HK-2 (cell line): ENCODE measurements around the gene S100A7A.

Experiments used
- DNase-seq: peaks from one replicate; pipeline ENCODE4 v3.0.0-alpha.2; 2018; ENCODE audit not compliant: unreplicated experiment

Gene S100A7A

DNA sequence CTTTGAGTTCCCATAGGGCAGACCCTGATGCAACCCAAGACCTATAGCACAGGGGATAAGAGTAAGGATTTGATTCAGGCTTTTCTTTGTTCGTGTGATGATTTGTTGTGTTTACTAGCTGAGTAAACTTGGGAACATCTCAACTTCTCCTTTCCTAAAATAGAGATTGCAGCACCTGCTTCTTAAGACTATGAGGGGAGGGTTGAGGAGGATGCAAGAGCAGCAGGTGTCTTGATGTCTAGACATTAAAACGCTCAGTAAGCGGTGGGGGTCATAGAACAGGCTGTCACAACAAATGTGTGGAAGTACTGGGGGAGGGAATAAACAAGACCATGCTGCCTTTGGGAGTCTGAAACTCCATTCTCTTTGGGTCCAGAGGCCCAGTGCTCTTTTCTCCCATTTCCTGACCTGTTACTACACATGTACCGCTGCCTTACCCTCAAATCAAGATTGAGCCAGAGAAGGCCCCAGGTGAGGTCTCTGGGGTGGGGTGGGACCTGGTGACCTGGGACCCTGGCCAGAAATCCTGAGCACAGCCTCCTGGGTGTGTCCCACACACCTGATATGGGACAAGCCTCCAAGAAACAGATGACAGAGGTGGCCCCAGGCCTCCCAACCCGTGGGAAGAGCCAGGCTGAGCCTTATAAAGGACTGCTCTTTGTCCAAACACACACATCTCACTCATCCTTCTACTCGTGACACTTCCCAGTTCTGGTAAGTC is at the start of gene S100A7A:
Gene S100A7A (plus strand): TSS at position 671 of the 721 bp plus-strand sequence. CDS start 1,563 bp downstream, outside the sequence.
- no peak for DNase-seq

DNA sequence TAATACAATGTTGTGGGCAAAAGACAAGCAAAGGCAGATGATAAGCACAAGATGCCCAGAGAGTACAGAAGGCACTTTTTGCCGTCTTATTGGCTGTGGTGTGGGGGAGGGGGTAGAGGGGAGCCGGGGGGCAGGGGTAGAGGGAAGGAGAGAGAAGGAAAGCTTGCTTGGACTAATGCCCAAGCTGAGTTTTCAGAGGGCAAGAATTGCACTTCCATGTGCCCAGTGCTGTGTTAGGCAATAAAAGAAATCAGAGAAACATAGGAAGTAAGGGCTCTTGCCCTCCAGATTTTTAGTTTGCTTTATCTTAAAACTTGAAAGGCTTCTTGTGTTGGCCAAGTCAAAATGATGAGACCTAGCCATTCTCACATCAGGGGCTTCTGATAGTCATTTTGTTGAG is 49.2 kb upstream of the S100A7A start:
- DNase-seq, result no peak

DNA sequence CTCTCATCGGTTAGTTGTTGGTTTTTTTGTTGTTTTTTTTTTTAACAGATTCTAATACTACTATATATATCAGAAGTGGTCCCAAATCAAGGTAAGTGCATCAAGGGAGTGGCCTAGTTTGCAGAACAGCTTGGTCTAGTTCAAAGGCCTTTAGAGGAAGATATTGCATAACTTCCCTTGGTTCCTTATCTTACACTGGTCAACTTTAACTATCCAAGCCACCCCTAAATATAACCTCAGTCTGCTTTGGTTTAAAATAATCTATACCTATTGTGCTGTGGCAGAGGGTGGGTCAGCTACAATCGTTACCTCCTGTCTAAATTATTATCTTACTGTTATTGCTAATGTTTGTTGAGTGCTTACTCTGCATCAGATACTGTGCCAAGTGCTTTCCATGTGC is 47.8 kb upstream of the S100A7A start:
- DNase-seq, result no peak

DNA sequence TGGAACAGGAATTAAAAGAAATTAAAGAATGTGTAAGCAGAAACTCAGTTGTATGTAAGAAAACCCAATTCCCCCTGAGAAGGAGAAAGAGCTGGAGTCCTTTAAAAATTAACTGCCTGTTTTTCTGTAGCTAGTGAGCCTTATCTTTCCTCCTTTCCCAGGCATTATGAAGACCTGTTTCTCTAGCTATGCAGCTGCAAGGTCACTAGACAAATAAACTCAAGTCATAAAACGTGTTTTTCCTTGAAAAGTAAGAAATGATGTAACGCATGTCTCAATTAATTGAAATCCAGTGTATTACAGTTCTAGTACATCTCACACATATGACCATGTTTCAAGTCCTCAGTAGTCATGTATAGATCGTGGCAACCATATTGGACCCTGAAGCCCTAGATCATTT is 46.2 kb upstream of the S100A7A start:
- DNase-seq, result no peak

DNA sequence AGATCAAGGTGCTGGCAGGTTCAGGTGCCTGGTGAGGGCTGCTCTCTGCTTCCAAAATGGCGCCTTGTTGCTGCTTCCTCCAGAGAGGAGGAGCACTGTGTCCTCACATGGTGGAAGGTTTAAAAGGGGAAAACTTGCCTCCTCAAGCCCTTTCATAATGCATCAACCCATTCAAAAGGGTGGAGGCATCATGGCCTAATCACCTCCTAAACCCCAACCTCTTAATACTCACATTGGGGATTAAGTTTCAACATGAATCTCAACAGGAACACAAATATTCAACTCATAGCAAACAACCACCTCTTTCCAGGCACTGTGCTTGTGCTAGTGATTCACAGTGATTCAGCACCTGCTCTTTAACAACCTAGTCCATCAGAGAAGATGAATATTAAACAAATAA is 45.1 kb upstream of the S100A7A start:
- no peak for DNase-seq

DNA sequence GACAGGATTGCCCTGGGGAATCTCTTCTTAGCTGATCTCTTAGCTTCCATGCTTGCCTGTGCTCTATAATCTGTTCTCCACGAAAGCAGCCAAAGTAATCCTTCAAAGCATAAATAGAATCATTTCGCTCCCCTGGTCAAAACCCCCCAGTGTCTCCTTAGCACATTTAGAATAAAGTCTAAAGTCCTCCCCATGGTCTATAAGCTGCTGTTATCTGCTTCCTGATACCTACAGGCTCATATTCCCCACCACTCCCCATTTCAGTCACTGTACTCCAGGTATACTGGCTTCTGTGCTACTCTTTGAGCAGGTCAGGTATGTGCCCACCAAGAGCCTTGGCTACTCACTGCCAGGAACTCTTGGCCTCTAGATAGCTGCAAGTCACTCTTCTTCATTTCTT is 43.7 kb upstream of the S100A7A start:
- no peak for DNase-seq

DNA sequence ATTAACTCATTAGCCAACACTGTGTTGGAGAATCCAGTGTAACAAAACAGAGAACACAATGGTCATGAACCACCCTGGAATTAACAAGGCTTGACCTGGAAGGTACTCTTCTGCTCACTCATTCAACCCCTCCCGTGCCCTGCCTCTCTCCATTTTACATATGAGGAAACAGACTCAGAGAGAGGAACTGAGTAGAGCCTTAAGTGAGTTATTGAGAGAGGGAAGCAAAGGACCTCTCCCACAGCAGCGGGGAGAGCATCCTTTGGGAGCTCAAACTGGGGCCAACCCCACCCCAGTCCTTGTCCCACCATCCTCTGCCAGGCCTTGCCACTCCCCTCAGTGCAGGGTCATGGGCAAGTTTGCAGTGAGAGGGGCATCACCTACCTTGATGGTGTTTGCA is 42.2 kb upstream of the S100A7A start:
- no peak for DNase-seq

DNA sequence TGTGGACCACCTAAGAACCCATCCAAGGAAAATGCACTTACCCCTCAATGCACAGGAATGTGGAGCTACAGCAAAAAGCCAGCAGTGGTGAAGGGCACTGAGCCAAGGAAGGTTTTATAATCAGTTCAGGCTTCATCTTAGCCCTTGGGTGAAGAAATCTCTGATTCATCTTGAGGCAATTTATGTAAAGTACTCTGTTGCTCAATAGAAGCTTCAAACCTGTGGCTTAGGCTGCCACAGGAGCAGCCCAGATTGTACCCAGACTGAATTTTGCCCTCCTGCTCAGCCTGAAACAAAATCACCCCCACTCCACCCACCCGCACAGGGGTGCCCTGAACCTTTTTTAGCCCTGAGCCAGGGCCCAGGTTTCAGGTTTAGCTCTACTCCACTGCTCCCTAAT is 40.8 kb upstream of the S100A7A start, which contains the start of gene S100A12:
Gene S100A12 (minus strand): TSS at position 111 of the 400 bp plus-strand sequence. CDS start 1,029 bp downstream, outside the sequence.
- DNase-seq, result peak; percentile 13

DNA sequence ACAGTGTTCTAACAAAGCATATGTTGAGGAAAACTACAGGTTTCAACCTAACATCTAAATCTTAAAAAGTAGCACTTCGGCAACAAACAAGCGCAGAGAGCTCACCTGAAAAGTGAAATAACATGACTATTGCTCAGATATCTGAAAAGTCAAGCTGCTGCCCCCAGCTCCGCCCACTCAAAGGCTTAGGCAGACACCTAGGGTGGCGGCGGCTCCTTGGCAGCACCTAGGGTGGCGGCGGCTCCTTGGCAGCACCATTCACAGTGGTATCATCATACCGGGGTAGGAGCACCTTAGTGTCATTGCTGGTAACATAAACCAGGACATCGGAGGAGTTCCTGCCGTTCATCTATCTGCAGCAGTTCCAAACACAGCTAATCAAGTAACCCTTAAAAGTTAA is 36.7 kb upstream of the S100A7A start:
- no peak for DNase-seq

DNA sequence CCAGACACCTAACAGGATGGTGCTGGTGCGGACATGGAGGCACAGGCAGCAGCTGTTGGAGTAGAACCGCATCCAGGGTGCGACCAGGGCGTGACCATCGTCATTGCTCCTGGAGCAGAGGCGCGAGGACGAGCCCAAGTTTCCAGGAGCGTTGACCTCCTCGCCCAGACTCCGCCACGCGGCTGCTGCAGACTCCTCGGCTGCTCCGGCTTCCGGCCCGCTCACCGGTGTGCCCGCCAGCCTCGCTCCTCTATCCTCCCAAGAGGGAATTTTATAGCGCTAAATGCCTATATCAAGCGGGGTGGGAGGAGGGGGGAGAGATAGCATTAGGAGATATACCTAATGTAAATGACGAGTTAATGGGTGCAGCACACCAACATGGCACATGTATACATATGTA is 35.6 kb upstream of the S100A7A start:
- DNase-seq, result no peak

DNA sequence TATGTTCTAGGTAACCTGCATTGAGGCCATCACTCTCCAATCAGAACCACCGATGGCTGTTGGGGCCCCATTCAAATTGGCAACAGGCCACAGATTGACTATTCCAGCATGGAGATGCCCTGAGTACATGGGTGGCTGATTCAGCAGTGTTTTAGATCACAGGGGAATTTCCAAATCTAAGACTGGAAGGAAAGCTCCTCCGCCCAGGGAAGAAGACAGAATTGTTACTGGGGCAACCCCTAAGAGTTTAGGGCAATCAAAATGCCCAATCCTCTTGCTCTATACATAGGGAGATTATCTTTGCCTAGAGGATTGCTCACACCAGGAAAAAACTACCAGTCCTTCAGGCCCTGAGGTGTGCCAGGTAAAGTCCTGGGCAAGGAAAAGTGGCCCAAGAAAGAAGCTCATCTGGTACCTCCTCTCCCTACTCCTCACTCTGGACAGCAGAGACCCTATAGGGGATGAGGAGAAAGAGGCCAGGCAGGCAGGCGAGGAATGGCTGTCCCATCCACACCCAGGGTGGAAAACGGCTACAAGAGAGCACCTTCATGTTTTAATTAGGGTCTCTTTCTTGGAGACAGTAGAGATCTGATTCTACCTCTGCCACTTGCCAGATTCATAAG is 31.3 kb upstream of the S100A7A start:
- no peak for DNase-seq

DNA sequence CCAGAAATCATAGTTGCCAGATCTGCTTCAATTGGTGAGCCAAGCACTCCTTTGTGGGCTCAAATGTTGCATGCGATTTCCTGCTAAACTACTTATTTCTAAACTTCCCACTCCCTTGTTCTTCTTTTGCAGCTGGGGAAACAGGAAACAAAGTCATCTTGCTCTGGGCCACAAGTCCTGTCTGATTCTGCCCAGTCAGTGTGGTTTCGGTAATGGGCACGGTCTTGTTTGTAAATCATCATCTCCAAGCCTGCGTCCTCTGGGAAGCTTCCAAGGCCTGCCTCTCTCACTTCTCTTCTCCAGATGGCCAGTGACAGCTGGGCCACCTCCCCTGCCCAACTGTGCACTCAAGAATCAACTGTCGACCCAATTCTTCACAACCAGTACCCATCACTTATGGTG is 29.8 kb upstream of the S100A7A start:
- no peak for DNase-seq

DNA sequence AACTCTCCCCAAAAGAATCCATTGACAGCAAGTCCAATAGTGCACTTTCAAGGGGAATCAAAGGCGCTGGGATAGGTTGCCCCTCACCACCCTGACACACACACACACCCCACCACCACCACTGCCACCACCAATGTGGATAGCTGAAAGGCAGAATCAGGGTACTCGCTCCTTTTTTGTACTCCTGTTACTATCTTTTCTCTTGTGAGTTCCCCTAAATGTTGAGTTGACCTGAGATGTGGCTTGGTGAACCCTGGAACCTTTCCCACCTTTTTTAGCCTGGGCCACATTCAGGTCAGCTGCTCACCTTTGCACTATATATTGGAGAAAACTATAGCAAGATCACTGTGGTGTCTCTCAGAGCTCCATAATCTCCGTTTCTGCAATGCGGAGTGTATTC is 29.3 kb upstream of the S100A7A start:
- no peak for DNase-seq

DNA sequence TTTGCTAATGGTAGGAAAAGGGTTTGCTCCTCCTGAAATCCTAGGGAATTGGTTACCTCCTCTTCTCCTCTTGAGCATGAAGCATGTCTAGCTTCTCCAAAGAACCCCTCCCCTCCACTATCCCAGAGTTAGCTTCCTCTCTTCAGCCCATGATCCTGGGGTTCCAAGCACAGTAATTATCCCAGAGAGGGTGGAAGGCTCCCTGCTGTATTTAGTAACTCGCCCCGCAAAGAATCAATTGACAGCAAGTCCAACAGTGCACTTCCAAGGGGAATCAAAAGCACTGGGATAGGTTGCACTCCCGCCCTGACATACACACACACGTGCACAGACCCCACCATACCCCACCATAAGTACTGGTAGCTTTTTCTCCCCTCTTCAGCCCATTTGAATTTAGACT is 28.5 kb upstream of the S100A7A start:
- DNase-seq, result no peak

DNA sequence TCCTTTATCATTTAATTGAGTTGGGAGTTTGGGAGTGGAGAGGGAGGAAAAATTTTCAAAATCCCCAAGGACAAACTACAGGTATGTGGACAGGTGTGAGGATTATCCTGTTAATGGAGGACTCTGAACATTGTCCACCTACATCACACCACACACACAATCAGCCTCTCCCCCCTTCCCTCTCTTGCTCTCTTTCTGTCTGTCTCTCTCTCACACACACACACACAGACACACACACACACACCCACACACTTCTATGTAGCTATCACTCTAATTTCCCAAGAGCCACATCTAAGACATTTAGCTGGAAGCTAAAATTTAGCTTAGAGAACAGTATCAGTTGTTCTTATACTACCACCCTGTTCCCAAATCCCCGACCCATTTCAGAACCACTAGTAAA is 26.9 kb upstream of the S100A7A start:
- no peak for DNase-seq

DNA sequence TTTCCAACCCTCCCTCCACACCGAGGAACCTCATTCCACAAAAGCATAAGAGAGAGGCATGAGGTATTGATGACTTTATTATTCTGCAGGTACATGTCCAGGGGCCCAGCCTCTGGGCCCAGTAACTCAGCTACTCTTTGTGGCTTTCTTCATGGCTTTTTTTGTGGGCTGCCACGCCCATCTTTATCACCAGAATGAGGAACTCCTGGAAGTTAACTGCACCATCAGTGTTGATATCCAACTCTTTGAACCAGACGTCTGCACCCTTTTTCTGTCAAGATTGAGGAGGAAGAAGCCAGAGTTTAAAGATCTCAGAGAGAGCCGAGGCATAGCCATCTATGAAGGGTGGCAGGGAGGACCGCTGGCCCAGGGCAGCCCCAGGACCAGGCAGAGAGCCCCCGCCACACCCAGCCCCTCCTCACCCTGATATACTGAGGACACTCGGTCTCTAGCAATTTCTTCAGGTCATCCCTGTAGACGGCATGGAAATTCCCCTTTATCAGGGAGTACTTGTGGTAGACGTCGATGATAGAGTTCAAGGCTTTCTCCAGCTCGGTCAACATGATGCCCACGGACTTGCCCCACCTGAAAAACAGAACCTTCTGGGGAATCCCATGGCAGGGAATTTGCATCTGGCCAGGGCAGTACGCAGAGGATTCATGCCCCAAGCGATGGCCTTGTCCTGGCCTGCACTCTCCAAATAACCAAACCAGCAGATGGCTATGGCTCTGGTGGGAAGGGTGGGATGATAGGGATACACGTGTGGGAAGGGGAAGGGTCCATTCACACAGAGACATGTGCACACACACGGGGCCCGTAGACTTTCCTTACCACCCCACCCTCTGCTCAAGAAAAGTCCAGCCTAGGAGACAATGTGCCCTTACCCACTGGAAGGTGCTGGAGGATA is 26.1 kb upstream of the S100A7A start:
- DNase-seq, result no peak

DNA sequence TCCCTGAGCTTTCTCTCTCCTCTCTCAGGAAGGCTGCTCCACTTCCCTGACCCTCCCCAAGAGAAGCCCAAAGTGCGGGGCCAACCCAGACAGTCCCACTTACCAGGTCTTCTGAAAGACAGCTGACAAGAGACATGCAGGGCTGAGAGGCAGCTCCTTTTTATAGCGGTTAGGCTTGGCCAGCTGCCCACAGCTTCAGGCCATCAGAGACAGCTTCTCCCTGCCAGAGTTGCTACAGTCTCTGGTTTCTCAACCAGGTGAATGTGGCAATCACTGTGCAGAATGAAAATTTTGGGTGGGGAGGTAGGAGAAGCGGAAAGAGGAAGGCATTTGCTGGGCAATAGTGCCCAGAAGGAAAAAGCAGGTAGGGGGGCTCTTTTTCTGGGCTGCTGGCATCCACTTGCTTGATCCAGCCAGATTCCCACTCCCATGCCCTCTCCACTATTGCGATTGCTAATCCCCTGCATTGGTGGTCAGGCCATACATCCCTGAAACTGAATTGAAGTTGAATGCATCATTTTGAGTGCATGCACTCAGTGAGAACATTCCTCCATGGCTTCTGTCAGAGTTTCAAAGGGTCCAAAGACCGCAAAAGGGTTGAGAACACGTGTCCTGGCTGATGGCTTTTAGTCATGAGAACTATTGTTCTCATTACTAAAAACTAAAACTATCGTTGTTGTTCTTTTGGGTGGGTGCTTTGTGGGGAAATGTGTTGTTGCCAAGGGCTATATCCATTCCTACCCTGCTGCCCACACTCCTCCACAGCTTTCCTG is 25.2 kb upstream of the S100A7A start, which contains the start of gene S100A8:
Gene S100A8 (minus strand): TSS at position 136 of the 773 bp plus-strand sequence. CDS start 538 bp downstream, outside the sequence.
- DNase-seq, result no peak

DNA sequence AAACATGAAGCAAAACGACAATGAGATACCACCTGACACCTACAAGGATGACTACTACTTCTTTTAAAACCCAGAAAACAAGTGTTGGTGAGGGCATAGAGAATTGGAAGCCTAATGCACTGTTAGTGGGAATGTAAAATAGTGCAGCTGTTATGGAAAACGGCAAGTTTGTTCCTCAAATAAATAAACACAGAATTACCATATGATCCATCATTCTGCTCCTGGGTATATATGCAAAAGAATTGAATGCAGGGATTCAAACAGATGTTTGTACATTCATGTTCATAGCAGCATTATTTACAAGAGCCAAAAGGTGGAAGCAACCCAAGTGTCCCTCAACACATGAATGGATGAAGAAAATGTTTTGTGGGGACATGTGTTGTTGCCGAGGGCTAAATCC is 24.1 kb upstream of the S100A7A start:
- no peak for DNase-seq

DNA sequence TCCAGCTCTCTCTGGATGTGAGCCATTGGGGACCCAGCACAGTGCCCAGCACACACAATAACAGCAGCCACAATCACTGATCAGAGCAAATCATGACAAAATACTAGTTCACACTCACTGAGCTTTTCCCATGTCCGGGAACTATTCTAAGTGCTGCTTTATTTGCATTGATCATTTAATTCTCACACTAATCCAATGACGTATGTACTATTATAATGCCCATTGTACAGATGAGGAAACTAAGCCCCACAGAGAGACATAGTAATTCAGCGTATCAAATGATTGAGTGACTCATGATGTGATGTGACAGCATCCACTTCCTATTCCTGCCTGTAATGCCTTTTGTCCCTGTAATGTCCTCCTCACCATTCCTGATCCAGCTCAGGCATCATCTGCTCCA is 23.5 kb upstream of the S100A7A start:
- DNase-seq, result no peak

DNA sequence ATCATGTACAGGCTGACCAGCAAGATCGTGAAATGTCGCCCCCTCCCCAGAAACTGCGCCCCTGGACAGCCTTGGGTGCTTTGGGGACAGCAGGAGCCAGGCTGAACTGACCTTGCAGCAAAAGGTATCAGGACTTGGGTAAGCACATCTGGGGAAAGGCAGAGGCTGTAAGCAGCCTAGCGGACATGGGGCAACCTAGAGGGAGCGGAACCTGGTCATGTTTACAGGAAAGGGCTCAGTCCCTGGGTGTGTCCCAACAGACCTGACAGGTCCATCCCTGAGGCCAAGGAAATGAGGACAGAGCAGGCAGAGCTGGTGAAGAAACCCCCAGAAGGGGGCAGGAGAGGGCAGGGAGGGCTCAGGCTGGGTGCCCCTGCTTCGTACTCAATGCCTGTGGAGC is 22.4 kb upstream of the S100A7A start:
- DNase-seq, result no peak

DNA sequence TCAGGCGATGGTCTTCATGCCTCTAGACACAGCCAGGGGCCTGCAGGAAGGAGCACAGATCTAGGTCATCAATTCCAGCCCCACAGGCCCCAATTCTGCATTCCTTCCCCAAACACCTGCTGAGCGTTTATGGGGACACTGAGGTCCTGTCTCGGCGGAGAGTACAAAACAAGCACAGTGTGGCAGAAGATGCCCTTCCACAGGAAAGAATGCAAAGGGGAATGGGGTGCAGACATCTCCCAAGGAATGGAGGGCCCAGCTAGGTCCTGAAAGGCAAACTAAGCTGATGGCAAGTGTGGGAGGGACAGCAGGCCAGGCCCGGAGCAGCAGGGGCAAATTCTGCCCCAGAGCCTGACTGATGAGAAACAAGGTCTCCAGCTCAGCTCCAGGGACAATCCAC is 21.9 kb upstream of the S100A7A start:
- DNase-seq, result no peak
